Activated naive CD4-positive, alpha-beta T cell treated with anti-CD3 and anti-CD28 coated beads, Interleukin-2, amount 10 ng/mL, durations not matched to agents 7 days and 5 days (primary cell): Measurements from ENCODE around the gene TBRG4.

Source experiments
- CTCF ChIA-PET: fragments of 350-600 bp; sonication (Branson Sonifier 250); formaldehyde crosslinking; loops from one replicate; lab custom pipeline; 2021; ENCODE audit warnings: antibody characterized with exemption; lab: Charles Lee
- DNase-seq: peaks from one replicate; pipeline ENCODE4 v3.0.0-alpha.2; 2020
- H3K27ac Mint-ChIP-seq: one replicate; pipeline ENCODE4 v1.8.0; 2021; ENCODE audit warnings: mild to moderate bottlenecking, moderate library complexity, mixed read lengths
- H3K27me3 Mint-ChIP-seq: one replicate; pipeline ENCODE4 v1.8.0; 2021; ENCODE audit warnings: mild to moderate bottlenecking, mixed read lengths
- H3K36me3 Mint-ChIP-seq: one replicate; pipeline ENCODE4 v1.8.0; 2021; ENCODE audit warnings: mixed read lengths
- H3K4me1 Mint-ChIP-seq: one replicate; pipeline ENCODE4 v1.8.0; 2021; ENCODE audit warnings: mixed read lengths
- H3K4me3 Mint-ChIP-seq: one replicate; pipeline ENCODE4 v1.8.0; 2021; ENCODE audit warnings: mild to moderate bottlenecking, moderate library complexity, mixed read lengths
- H3K9me3 Mint-ChIP-seq: one replicate; pipeline ENCODE4 v1.8.0; 2021; ENCODE audit warnings: mixed read lengths

The TBRG4 gene

GRCh38 chr7:45151967-45152366 lies 40.5 kb upstream of the TBRG4 start:
- CTCF ChIA-PET = interaction anchor here (0.6 to 10.9 kb wide), 2 partner anchors 104 to 108 kb away, joined by 3 to 119 read pairs; no protein-coding TSS in a partner anchor
- Mint-ChIP-seq H3K27me3 (peaks cover 62% of the 10 kb centered on the region), H3K36me3 (no peaks in the 10 kb centered on the region), H3K4me1 (no peaks in the 10 kb centered on the region), H3K27ac (no peak overlapping the region), H3K9me3 (no peaks in the 10 kb centered on the region), H3K4me3 (no peak overlapping the region)
- no peak for DNase-seq

GRCh38 chr7:45151131-45151684 lies 39.7 kb upstream of the TBRG4 start:
- H3K9me3 Mint-ChIP-seq = no peaks in the 10 kb centered on the region
- no peak overlapping the region for H3K27ac Mint-ChIP-seq
- no peaks in the 10 kb centered on the region for H3K36me3 Mint-ChIP-seq
- H3K27me3 Mint-ChIP-seq = peaks cover 62% of the 10 kb centered on the region
- H3K4me3 Mint-ChIP-seq = no peak overlapping the region
- CTCF ChIA-PET = interaction anchor here (10.9 kb wide), 1 partner anchor 109 kb away, joined by 119 read pairs; no protein-coding TSS in a partner anchor
- no peaks in the 10 kb centered on the region for H3K4me1 Mint-ChIP-seq
- peak; percentile 14 for DNase-seq

GRCh38 chr7:45150199-45150598 lies 38.7 kb upstream of the TBRG4 start:
- DNase-seq = peak; percentile 11
- peaks cover 59% of the 10 kb centered on the region for H3K27me3 Mint-ChIP-seq
- no peaks in the 10 kb centered on the region for H3K36me3 Mint-ChIP-seq
- H3K4me3 Mint-ChIP-seq = no peak overlapping the region
- CTCF ChIA-PET = no interaction called here
- no peaks in the 10 kb centered on the region for H3K4me1 Mint-ChIP-seq
- H3K27ac Mint-ChIP-seq = no peak overlapping the region
- no peaks in the 10 kb centered on the region for H3K9me3 Mint-ChIP-seq

- peak; percentile 7 for DNase-seq
- Mint-ChIP-seq H3K4me1 (no peaks in the 10 kb centered on the region), H3K36me3 (no peaks in the 10 kb centered on the region), H3K27me3 (peaks cover 59% of the 10 kb centered on the region), H3K9me3 (no peaks in the 10 kb centered on the region), H3K4me3 (no peak overlapping the region), H3K27ac (no peak overlapping the region)
- CTCF ChIA-PET = no interaction called here
Observed at GRCh38 chr7:45149606-45150005, 38.1 kb upstream of the TBRG4 start.

- Mint-ChIP-seq H3K9me3 (no peaks in the 10 kb centered on the region), H3K4me1 (no peaks in the 10 kb centered on the region), H3K36me3 (no peaks in the 10 kb centered on the region), H3K4me3 (no peak overlapping the region), H3K27ac (no peak overlapping the region), H3K27me3 (peaks cover 64% of the 10 kb centered on the region)
- DNase-seq = no peak
- CTCF ChIA-PET = no interaction called here
Observed at GRCh38 chr7:45148653-45148973, 37.1 kb upstream of the TBRG4 start.

- CTCF ChIA-PET = no interaction called here
Observed at GRCh38 chr7:45147858-45148652, 36.6 kb upstream of the TBRG4 start.

GRCh38 chr7:45146531-45147379 lies 35.3 kb upstream of the TBRG4 start:
- H3K4me3 Mint-ChIP-seq = no peak overlapping the region
- CTCF ChIA-PET = no interaction called here
- no peak overlapping the region for H3K27ac Mint-ChIP-seq
- DNase-seq = peak; percentile 20
- no peaks in the 10 kb centered on the region for H3K36me3 Mint-ChIP-seq
- peaks cover 70% of the 10 kb centered on the region for H3K27me3 Mint-ChIP-seq
- no peaks in the 10 kb centered on the region for H3K4me1 Mint-ChIP-seq
- H3K9me3 Mint-ChIP-seq = no peaks in the 10 kb centered on the region

More at GRCh38 chr7:45147858-45148652, 36.6 kb upstream of the TBRG4 start:
- peak; percentile 15 for DNase-seq
- no peaks in the 10 kb centered on the region for H3K9me3 Mint-ChIP-seq
- no peak overlapping the region for H3K27ac Mint-ChIP-seq
- no peak overlapping the region for H3K4me3 Mint-ChIP-seq
- no peaks in the 10 kb centered on the region for H3K36me3 Mint-ChIP-seq
- peaks cover 68% of the 10 kb centered on the region for H3K27me3 Mint-ChIP-seq
- H3K4me1 Mint-ChIP-seq = no peaks in the 10 kb centered on the region

- no peaks in the 10 kb centered on the region for H3K36me3 Mint-ChIP-seq
Observed at GRCh38 chr7:45145881-45146280, 34.4 kb upstream of the TBRG4 start.

GRCh38 chr7:45143616-45144015 lies 32.1 kb upstream of the TBRG4 start:
- CTCF ChIA-PET = no interaction called here
- H3K27me3 Mint-ChIP-seq = peaks cover 60% of the 10 kb centered on the region
- H3K4me3 Mint-ChIP-seq = no peak overlapping the region
- no peaks in the 10 kb centered on the region for H3K9me3 Mint-ChIP-seq
- no peak overlapping the region for H3K27ac Mint-ChIP-seq
- no peaks in the 10 kb centered on the region for H3K36me3 Mint-ChIP-seq
- H3K4me1 Mint-ChIP-seq = peaks cover 5% of the 10 kb centered on the region
- no peak for DNase-seq

More at GRCh38 chr7:45145881-45146280, 34.4 kb upstream of the TBRG4 start:
- no peak overlapping the region for H3K27ac Mint-ChIP-seq
- CTCF ChIA-PET = no interaction called here
- H3K4me1 Mint-ChIP-seq = peaks cover 1% of the 10 kb centered on the region
- H3K4me3 Mint-ChIP-seq = no peak overlapping the region
- DNase-seq = no peak
- no peaks in the 10 kb centered on the region for H3K9me3 Mint-ChIP-seq
- H3K27me3 Mint-ChIP-seq = peaks cover 62% of the 10 kb centered on the region

GRCh38 chr7:45140827-45141226 lies 29.3 kb upstream of the TBRG4 start:
- Mint-ChIP-seq H3K4me3 (no peak overlapping the region), H3K27me3 (peaks cover 47% of the 10 kb centered on the region), H3K36me3 (no peaks in the 10 kb centered on the region), H3K9me3 (no peaks in the 10 kb centered on the region), H3K4me1 (peaks cover 24% of the 10 kb centered on the region), H3K27ac (no peak overlapping the region)
- no peak for DNase-seq
- CTCF ChIA-PET = no interaction called here

GRCh38 chr7:45138433-45139267 lies 27.2 kb upstream of the TBRG4 start:
- H3K4me1 Mint-ChIP-seq = peaks cover 32% of the 10 kb centered on the region
- H3K36me3 Mint-ChIP-seq = no peaks in the 10 kb centered on the region
- no peak overlapping the region for H3K4me3 Mint-ChIP-seq
- CTCF ChIA-PET = interaction anchor here (1.4 to 1.8 kb wide), 2 partner anchors 122 to 218 kb away, joined by 3 to 8 read pairs; no protein-coding TSS in a partner anchor
- no peak for DNase-seq
- H3K9me3 Mint-ChIP-seq = no peaks in the 10 kb centered on the region
- no peak overlapping the region for H3K27ac Mint-ChIP-seq
- H3K27me3 Mint-ChIP-seq = peaks cover 34% of the 10 kb centered on the region

- no peak overlapping the region for H3K4me3 Mint-ChIP-seq
- CTCF ChIA-PET = interaction anchor here (0.6 to 5.9 kb wide), 41 partner anchors 9 to 653 kb away, joined by 3 to 102 read pairs (median 4); partner anchors contain the start of genes H2AZ2, OGDH and TBRG4
- H3K27ac Mint-ChIP-seq = no peak overlapping the region
- no peaks in the 10 kb centered on the region for H3K36me3 Mint-ChIP-seq
- H3K27me3 Mint-ChIP-seq = peaks cover 38% of the 10 kb centered on the region
- no peaks in the 10 kb centered on the region for H3K9me3 Mint-ChIP-seq
- peak; percentile 82 for DNase-seq
- H3K4me1 Mint-ChIP-seq = peaks cover 32% of the 10 kb centered on the region
Observed at GRCh38 chr7:45136106-45137060, 24.9 kb upstream of the TBRG4 start.

- Mint-ChIP-seq H3K4me3 (no peak overlapping the region), H3K9me3 (no peaks in the 10 kb centered on the region), H3K27ac (no peak overlapping the region), H3K27me3 (peaks cover 34% of the 10 kb centered on the region), H3K4me1 (peaks cover 27% of the 10 kb centered on the region), H3K36me3 (no peaks in the 10 kb centered on the region)
- CTCF ChIA-PET = interaction anchor here (1.8 to 5.9 kb wide), 2 partner anchors 64 to 161 kb away, joined by 8 to 102 read pairs; no protein-coding TSS in a partner anchor
- no peak for DNase-seq
Observed at GRCh38 chr7:45133877-45134276, 22.4 kb upstream of the TBRG4 start.
